Measurements from ENCODE around the gene WASF2.
A peak's percentile ranks its signal among the peaks of the same experiment; 100 is the strongest.

The WASF2 gene

GRCh38 chr1:27403931-27404330 is 86.0 kb downstream of the WASF2 start:
- no peak for TF ChIP-seq CTCF (IDR thresholded peaks at IDR 0.05; ENCODE audit: low read depth, low read length)
- no peaks in the 10 kb centered on the region for H3K27me3 ChIP-seq (ENCODE audit: insufficient read depth, low read depth, severe bottlenecking)
- H3K9me3 ChIP-seq (ENCODE audit: severe bottlenecking), result no peaks in the 10 kb centered on the region
- peaks cover 17% of the 10 kb centered on the region for H3K36me3 ChIP-seq
- H3K4me3 ChIP-seq (ENCODE audit: low read depth, low read length), result no peak overlapping the region
- no peak overlapping the region for H3K27ac ChIP-seq
- no peak for DNase-seq

- Histone ChIP-seq H3K27ac (no peak overlapping the region), H3K36me3 (peaks cover 10% of the 10 kb centered on the region), H3K4me3 (ENCODE audit: low read depth, low read length) (no peak overlapping the region), H3K27me3 (ENCODE audit: insufficient read depth, low read depth, severe bottlenecking) (no peaks in the 10 kb centered on the region), H3K9me3 (ENCODE audit: severe bottlenecking) (no peaks in the 10 kb centered on the region)
- TF ChIP-seq CTCF (IDR thresholded peaks at IDR 0.05; ENCODE audit: low read depth, low read length), result no peak
- DNase-seq, result no peak
Measured at GRCh38 chr1:27403065-27403726, 86.8 kb downstream of the WASF2 start.

GRCh38 chr1:27402349-27402754 is 87.6 kb downstream of the WASF2 start:
- DNase-seq, result peak; percentile 57
- Histone ChIP-seq H3K27me3 (ENCODE audit: insufficient read depth, low read depth, severe bottlenecking) (no peaks in the 10 kb centered on the region), H3K9me3 (ENCODE audit: severe bottlenecking) (no peaks in the 10 kb centered on the region), H3K27ac (no peak overlapping the region), H3K36me3 (peaks cover 1% of the 10 kb centered on the region; the same call in 1 of the 2 replicates), H3K4me3 (ENCODE audit: low read depth, low read length) (no peak overlapping the region)
- TF ChIP-seq CTCF (IDR thresholded peaks at IDR 0.05; ENCODE audit: low read depth, low read length), result peak; percentile 57

- no peaks in the 10 kb centered on the region for H3K36me3 ChIP-seq
- no peak for TF ChIP-seq CTCF (IDR thresholded peaks at IDR 0.05; ENCODE audit: low read depth, low read length)
- no peaks in the 10 kb centered on the region for H3K9me3 ChIP-seq (ENCODE audit: severe bottlenecking)
- H3K4me3 ChIP-seq (ENCODE audit: low read depth, low read length), result no peak overlapping the region
- H3K27ac ChIP-seq, result no peak overlapping the region
- no peaks in the 10 kb centered on the region for H3K27me3 ChIP-seq (ENCODE audit: insufficient read depth, low read depth, severe bottlenecking)
- DNase-seq, result no peak
Measured at GRCh38 chr1:27400963-27401341, 89.0 kb downstream of the WASF2 start.

GRCh38 chr1:27400082-27400962 is 89.6 kb downstream of the WASF2 start:
- no peaks in the 10 kb centered on the region for H3K9me3 ChIP-seq (ENCODE audit: severe bottlenecking)
- H3K27me3 ChIP-seq (ENCODE audit: insufficient read depth, low read depth, severe bottlenecking), result no peaks in the 10 kb centered on the region
- DNase-seq, result no peak
- no peak overlapping the region for H3K4me3 ChIP-seq (ENCODE audit: low read depth, low read length)
- no peak overlapping the region for H3K27ac ChIP-seq
- no peak for TF ChIP-seq CTCF (IDR thresholded peaks at IDR 0.05; ENCODE audit: low read depth, low read length)
- no peaks in the 10 kb centered on the region for H3K36me3 ChIP-seq

All from WERI-Rb-1 (cell line).